Adipose tissue (tissue), 3 donors: ENCODE data around the gene ELK1. TPM values are rescaled to one million over a fixed set of nuclear protein-coding genes. Genes with fewer than 3 reads are reported as not detected.

Experiments used
- H3K27ac ChIP-seq: one replicate; pipeline ENCODE4 v1.5.1; 2013; ENCODE audit warnings: low read depth, low read length
- WGBS, 3 donors: extraction: QIAGEN DNeasy Blood & Tissue Kit; methylation state at CpG; one replicate each; pipeline ENCODE4 v1.1.7; 2013; 5-methylcytosine and 5-hydroxymethylcytosine counted together
- polyA plus RNA-seq, 3 donors: library from polyadenylated mRNA; stranded (reverse); fragments of 200-250 nt; gene quantifications; one replicate each; pipeline ENCODE4 v1.2.3, GENCODE V29; 2013
- donor health status: healthy with polysubstance abuse.
- donor health status: Bipolar disorder and iron deficiency.
- donor health status: healthy.

ELK1 gene
- polyA plus RNA-seq, 3 donors = 11.5 to 27.3 (median 23.1) TPM

DNA sequence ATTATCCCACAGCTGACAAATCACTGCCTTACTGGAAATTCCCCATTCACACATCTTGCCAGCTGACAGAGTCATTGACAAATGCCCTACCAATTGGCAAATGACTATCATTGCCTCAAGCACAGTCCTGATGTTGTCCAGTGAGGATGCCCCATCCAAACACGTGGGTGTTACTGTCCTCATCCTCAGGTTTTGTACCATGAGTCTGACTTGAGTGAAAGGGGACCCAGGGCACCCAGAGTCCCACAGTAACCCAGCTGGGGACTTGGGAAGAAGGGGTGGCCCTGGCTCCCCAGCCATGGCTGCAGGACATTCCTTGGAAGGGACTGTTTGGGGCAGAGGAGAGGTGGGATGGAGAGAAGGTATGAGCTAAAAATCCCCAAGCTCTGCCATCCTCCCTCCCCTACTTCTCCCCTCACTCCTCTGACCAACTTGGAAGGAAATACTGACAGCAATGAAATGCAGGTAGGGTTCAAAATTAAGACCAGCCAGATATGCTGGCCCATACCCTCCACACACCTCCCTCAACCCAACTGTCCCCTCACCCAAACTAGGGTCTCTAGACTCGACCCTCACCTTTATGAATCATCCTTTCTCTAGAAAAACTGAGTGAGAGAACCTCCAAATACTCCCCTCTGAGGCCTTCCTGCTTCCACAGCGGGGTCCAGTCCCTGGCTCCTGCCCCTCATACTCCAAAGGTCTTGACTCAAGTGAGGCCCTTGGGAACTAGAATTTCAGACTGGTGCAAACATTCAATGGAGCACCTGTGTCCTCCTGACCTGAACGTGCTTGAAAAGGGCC, 63.1 kb downstream of the ELK1 start:
- 30 to 73% (median 53%) methylated on average over 4 of the region's 4 CpGs for WGBS, 3 donors
- no peak overlapping the region for H3K27ac ChIP-seq

DNA sequence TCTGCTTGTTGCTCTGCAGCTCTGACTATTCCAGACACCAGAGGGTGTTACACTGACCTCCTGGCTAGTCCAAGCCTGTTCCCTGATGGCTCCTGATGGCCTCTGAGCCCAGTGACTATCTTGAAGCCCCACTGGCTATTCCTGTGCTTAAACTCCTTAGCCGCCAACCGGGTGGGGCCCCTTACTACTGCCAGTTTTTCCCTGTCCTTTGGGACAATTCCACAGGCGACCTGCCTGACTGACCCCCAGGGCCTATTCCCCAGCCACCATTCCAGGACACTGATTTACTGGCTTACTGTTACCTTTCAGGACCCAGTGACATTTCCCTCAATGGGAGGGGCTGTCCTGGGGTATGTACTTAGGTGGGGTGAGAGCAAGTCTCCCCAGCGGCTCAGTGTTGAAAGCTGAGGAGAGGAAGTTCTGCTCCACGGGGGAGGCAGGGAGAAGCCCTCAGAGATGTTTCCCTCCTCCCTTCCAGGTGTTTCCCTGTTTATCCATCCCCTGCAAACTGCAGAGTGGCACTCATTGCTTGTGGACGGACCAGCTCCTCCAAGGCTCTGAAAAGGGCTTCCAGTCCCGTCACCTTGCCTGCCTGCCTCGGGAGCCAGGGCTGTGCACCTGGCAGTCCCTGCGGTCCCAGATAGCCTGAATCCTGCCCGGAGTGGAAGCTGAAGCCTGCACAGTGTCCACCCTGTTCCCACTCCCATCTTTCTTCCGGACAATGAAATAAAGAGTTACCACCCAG, 64.1 kb downstream of the ELK1 start:
- no peak overlapping the region for H3K27ac ChIP-seq
- WGBS, 3 donors = 54 to 73% (median 71%) methylated on average over 9 to 11 of the region's 11 CpGs

Other genes starting within 250 kb of the ELK1 start
- gene ZNF41, start 167.3 kb downstream of the ELK1 start, polyA plus RNA-seq = 1 to 10 TPM; 1.3 to 3.5 (median 2.1) TPM
- 10 to 100 TPM; 34.3 to 54.8 (median 40.7) TPM for gene ARAF, start 89.4 kb downstream of the ELK1 start, polyA plus RNA-seq
- gene TIMP1, start 68.1 kb downstream of the ELK1 start, polyA plus RNA-seq = 100 to 1,000 TPM in 2 of 3 donors, 10 to 100 TPM in 1; 56.0 to 538 (median 342) TPM
- gene SYN1, start 30.7 kb downstream of the ELK1 start, polyA plus RNA-seq = 1 to 10 TPM in 2 of 3 donors, under 1 TPM in 1; 0.69 to 3.0 (median 1.4) TPM
- 10 to 100 TPM in 1 of 3 donors, 1 to 10 TPM in 2; 1.5 to 17.1 (median 7.3) TPM for gene CFP, start 20.6 kb downstream of the ELK1 start, polyA plus RNA-seq
- gene UXT, start 8.6 kb upstream of the ELK1 start, polyA plus RNA-seq = 100 to 1,000 TPM; 108 to 208 (median 149) TPM
- gene ZNF81, start 186.3 kb upstream of the ELK1 start, polyA plus RNA-seq = 1 to 10 TPM in 1 of 3 donors, under 1 TPM in 2; 0.11 to 1.4 (median 0.54) TPM